ENCODE data around the gene ITGB7.

DNA sequence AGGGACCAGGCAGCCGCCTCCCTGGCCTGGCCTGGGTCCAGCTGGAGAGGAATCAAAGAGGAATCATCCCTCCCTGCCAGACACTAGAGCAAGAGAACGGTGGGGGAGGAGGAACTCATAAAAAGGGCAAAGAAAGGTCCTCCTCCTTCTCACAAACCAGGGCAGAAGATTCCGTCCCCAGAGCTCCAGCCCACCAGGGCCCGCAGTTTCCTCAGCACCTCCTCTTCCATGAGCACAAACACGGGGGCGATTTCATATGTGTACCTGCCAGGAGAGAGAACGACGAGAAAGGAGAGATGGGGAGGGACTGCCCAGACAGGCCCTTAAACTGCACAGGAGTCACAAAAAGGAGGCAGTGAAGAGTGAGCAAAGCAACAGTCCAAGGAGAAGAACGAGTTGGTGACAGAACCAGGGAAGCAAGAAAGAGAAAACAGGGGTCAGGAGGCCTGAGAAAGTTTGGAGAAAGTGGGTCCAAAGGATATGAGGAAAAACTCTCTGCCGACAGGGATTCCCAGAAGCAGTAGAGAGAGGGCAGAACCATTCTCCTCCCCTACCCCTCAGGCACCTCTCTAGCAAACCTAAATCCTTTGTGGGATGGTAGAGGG, 35.2 kb downstream of the ITGB7 start:
- TF ChIP-seq, protein P1, sequence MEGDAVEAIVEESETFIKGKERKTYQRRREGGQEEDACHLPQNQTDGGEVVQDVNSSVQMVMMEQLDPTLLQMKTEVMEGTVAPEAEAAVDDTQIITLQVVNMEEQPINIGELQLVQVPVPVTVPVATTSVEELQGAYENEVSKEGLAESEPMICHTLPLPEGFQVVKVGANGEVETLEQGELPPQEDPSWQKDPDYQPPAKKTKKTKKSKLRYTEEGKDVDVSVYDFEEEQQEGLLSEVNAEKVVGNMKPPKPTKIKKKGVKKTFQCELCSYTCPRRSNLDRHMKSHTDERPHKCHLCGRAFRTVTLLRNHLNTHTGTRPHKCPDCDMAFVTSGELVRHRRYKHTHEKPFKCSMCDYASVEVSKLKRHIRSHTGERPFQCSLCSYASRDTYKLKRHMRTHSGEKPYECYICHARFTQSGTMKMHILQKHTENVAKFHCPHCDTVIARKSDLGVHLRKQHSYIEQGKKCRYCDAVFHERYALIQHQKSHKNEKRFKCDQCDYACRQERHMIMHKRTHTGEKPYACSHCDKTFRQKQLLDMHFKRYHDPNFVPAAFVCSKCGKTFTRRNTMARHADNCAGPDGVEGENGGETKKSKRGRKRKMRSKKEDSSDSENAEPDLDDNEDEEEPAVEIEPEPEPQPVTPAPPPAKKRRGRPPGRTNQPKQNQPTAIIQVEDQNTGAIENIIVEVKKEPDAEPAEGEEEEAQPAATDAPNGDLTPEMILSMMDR (optimal IDR thresholded peaks at IDR 0.05 in 1 of 3, IDR thresholded peaks at IDR 0.05 in 1 of 3, conservative IDR thresholded peaks at IDR 0.05 in 1 of 3; ENCODE audit: extremely low read depth in 1 of 3, insufficient read depth in 2 of 3, low read length in 3 of 3), result no peak
- TF ChIP-seq EZH2 (IDR thresholded peaks at IDR 0.05; ENCODE audit: low read length), result no peak

Measured in keratinocyte (primary cell).